HepG2 (cell line): ENCODE results near the gene PLEKHG2. TPM values are rescaled to one million over a fixed set of nuclear protein-coding genes. Genes with fewer than 3 reads are reported as not detected.

ENCODE experiments used
- ATAC-seq: fragments of 200-7000 bp; cut with Tn5 transposase; 3 replicates; pipeline ENCODE4 v1.9.1; 2020; ENCODE audit warnings: mild to moderate bottlenecking, moderate library complexity
- BruUV-seq: library from RNA; stranded (reverse); fragments of 400-500 nt; replicated peaks from 2 replicates; lab custom pipeline; 2021; lab: Mats Ljungman, UMichigan
- CTCF ChIA-PET: fragments of 300-600 bp; formaldehyde crosslinking; extraction: SDS; loops from one replicate; lab custom pipeline; 2021; ENCODE audit warnings: low total read pairs, inconsistent platforms, low intra/inter-chr PET ratio; lab: Yijun Ruan, JAX
- POLR2A ChIA-PET: fragments of 350-600 bp; sonication (Branson Sonifier 250); formaldehyde crosslinking; loops from one replicate; lab custom pipeline; 2020; ENCODE audit warnings: antibody characterized with exemption, inconsistent platforms; lab: Yijun Ruan, JAX
- DNase-seq: peaks from one replicate; pipeline ENCODE4 v3.0.0-alpha.2; 2015; ENCODE audit warnings: low spot score
- FAIRE-seq: peaks from 3 replicates; lab custom pipeline; 2011; peaks lifted over from hg19 to GRCh38; lab: Jason Lieb, UNC
- H2AFZ ChIP-seq: one replicate; pipeline ENCODE4 v1.6.1; 2011; ENCODE audit warnings: low read length, inconsistent platforms
- H3K27ac ChIP-seq: fragments of 300-600 bp; 3 replicates; pipeline ENCODE4 v1.8.0; 2011; ENCODE audit warnings: mixed run types, mild to moderate bottlenecking, mixed read lengths, low read length, inconsistent platforms; ENCODE audit not compliant: insufficient read depth; ENCODE audit errors: extremely low read length
- H3K27me3 ChIP-seq, 2 experiments: fragments of 200-600 bp in 1 of 2; 2 replicates in 1 of 2; 3 replicates in 1 of 2; pipeline versions ENCODE4 v1.6.0 to v1.8.0; 2011; ENCODE audit warnings: low read length in 2 of 2, mild to moderate bottlenecking in 2 of 2, moderate library complexity in 2 of 2, inconsistent platforms in 1 of 2; ENCODE audit not compliant: insufficient read depth in 2 of 2, control insufficient read depth in 1 of 2
- H3K36me3 ChIP-seq, 2 experiments: fragments of 200-600 bp in 1 of 2; replicated peaks in 1 of 2; 2 replicates in 1 of 2; 3 replicates in 1 of 2; pipeline versions ENCODE4 v1.5.1 to v1.8.0; 2011; ENCODE audit warnings: low read length in 2 of 2, inconsistent platforms in 1 of 2; ENCODE audit not compliant: insufficient read depth in 2 of 2, control insufficient read depth in 1 of 2
- H3K4me1 ChIP-seq: 2 replicates; pipeline ENCODE4 v1.5.1; 2012; ENCODE audit warnings: low read length, inconsistent platforms; ENCODE audit not compliant: insufficient read depth
- H3K4me2 ChIP-seq: 2 replicates; pipeline ENCODE4 v1.6.0; 2011; ENCODE audit warnings: low read depth, low read length, inconsistent platforms
- H3K4me3 ChIP-seq, 3 experiments: fragments of 200-600 bp in 1 of 3; sonication (generic), shearing (Covaris generic) in 1 of 3; replicated peaks in 1 of 3; 2 replicates each; pipeline ENCODE4 v1.5.1; 2011 to 2016; ENCODE audit warnings: low read length in 3 of 3, inconsistent platforms in 2 of 3, low read depth in 2 of 3, mild to moderate bottlenecking in 2 of 3, control low read depth in 1 of 3, mixed read lengths in 1 of 3; ENCODE audit not compliant: insufficient read depth in 1 of 3
- H3K79me2 ChIP-seq: one replicate; pipeline ENCODE4 v1.6.1; 2011; ENCODE audit warnings: low read length, inconsistent platforms; ENCODE audit not compliant: insufficient read depth
- H3K9ac ChIP-seq: 2 replicates; pipeline ENCODE4 v1.6.0; 2011; ENCODE audit warnings: mild to moderate bottlenecking, low read depth, low read length, inconsistent platforms; ENCODE audit not compliant: insufficient read depth
- H3K9me3 ChIP-seq: 2 replicates; pipeline ENCODE4 v1.5.1; 2012; ENCODE audit warnings: mild to moderate bottlenecking, low read length
- H4K20me1 ChIP-seq: 2 replicates; pipeline ENCODE4 v1.6.0; 2011; ENCODE audit warnings: inconsistent platforms, mild to moderate bottlenecking, low read length, moderate library complexity; ENCODE audit not compliant: insufficient read depth
- CC2D1A ChIP-seq: sonication (generic); formaldehyde crosslinking; IDR thresholded peaks from 2 replicates; pipeline ENCODE4 v1.8.1; 2023; ENCODE audit warnings: mild to moderate bottlenecking, missing genetic modification reagents
- CREB1 ChIP-seq, 2 experiments: fragments of 450-650 bp in 1 of 2; IDR thresholded peaks; 2 replicates each; pipeline ENCODE4 v1.6.1; 2016 to 2017; ENCODE audit warnings: control low read depth in 1 of 2, mild to moderate bottlenecking in 1 of 2, missing compliant biosample characterization in 1 of 2, missing genetic modification characterization in 1 of 2
- KAT8 ChIP-seq: IDR thresholded peaks from 2 replicates; pipeline ENCODE4 v1.6.1; 2016; ENCODE audit warnings: missing genetic modification reagents, missing compliant biosample characterization
- NKX3-1 ChIP-seq: sonication (generic); formaldehyde crosslinking; IDR thresholded peaks from 2 replicates; pipeline ENCODE4 v1.5.0; 2020; ENCODE audit warnings: missing genetic modification reagents
- POLR2A ChIP-seq, 2 experiments: IDR thresholded peaks; 2 replicates each; pipeline ENCODE4 v1.6.1; 2011; ENCODE audit warnings: low read depth in 2 of 2, low read length in 2 of 2, mild to moderate bottlenecking in 1 of 2, moderate library complexity in 1 of 2; ENCODE audit not compliant: insufficient read depth in 1 of 2
- REXO4 ChIP-seq: sonication (generic); formaldehyde crosslinking; IDR thresholded peaks from 2 replicates; pipeline ENCODE4 v1.8.0; 2022; ENCODE audit warnings: missing genetic modification reagents, mild to moderate bottlenecking, borderline replicate concordance
- SP5 ChIP-seq: IDR thresholded peaks from 2 replicates; pipeline ENCODE4 v1.6.1; 2016; ENCODE audit warnings: low read depth, borderline replicate concordance
- ZNF180 ChIP-seq: sonication (generic); formaldehyde crosslinking; IDR thresholded peaks from 2 replicates; pipeline ENCODE4 v1.4.0; 2020; ENCODE audit warnings: low read depth, missing genetic modification reagents, borderline replicate concordance
- ZNF468 ChIP-seq: sonication (generic); formaldehyde crosslinking; IDR thresholded peaks from 2 replicates; pipeline ENCODE4 v1.8.0; 2022; ENCODE audit warnings: mild to moderate bottlenecking, moderate library complexity, missing genetic modification reagents
- WGBS: methylation state at CpG from one replicate; pipeline ENCODE4 v1.1.6; 2017; ENCODE audit warnings: low lambda C conversion rate; 5-methylcytosine and 5-hydroxymethylcytosine counted together
- in situ Hi-C: cut with HindIII; loops from 2 replicates; pipeline ENCODE4 v1.10.0; 2017; ENCODE audit warnings: low pct_unique_long_range_greater_than_20kb; ENCODE audit not compliant: extremely low pct_ligation_motif_present
- intact Hi-C: fragments of 100-400 bp; cut with micrococcal nuclease; formaldehyde crosslinking; loops from one replicate; pipeline ENCODE4 v1.10.0; 2022; ENCODE audit not compliant: unreplicated experiment
- polyA plus RNA-seq, 8 experiments: library from polyadenylated mRNA; depleted of rRNA in 3 of 8; stranded (reverse) in 7 of 8; unstranded in 1 of 8; fragments of >200 nt; fragmentation: Illumina TruSeq in 4 of 8; extraction: Trizol in 4 of 8; gene quantifications; 2 replicates each; pipeline versions ENCODE4 v1.2.1 to v1.2.3, GENCODE V29; 2011 to 2016; ENCODE audit warnings: low read depth in 4 of 8, missing spikeins in 1 of 8, mixed read lengths in 1 of 8; ENCODE audit not compliant: insufficient read depth in 1 of 8
- total RNA-seq, 5 experiments: library from RNA; depleted of rRNA; stranded (reverse); fragments of >200 nt; fragmentation: Illumina TruSeq; extraction: Trizol; gene quantifications; 2 replicates each; pipeline ENCODE4 v1.2.3, GENCODE V29; 2016; ENCODE audit warnings: low read depth in 1 of 5
- TF ChIP-seq, protein P1 (sequence below): sonication (generic); formaldehyde crosslinking; IDR thresholded peaks from 2 replicates; pipeline ENCODE4 v1.9.0; 2021; ENCODE audit warnings: missing genetic modification reagents, mild to moderate bottlenecking, borderline replicate concordance
- TF ChIP-seq, protein P2 (sequence below): sonication (generic); formaldehyde crosslinking; IDR thresholded peaks from 2 replicates; pipeline ENCODE4 v1.4.0; 2020; ENCODE audit warnings: mild to moderate bottlenecking, low read depth, missing genetic modification reagents
- TF ChIP-seq, protein P3 (sequence below): sonication (generic); formaldehyde crosslinking; IDR thresholded peaks from 2 replicates; pipeline ENCODE4 v1.4.0; 2020; ENCODE audit warnings: missing genetic modification reagents
- TF ChIP-seq, protein P4 (sequence below): sonication (generic); formaldehyde crosslinking; IDR thresholded peaks from 2 replicates; pipeline ENCODE4 v1.4.0; 2020; ENCODE audit warnings: missing genetic modification reagents

PLEKHG2 gene
- total and polyA plus RNA-seq, 2 of the 13 experiments (the other 11 are each of a cell fraction or from before 2014, with no cell fraction given): 3.6 to 6.8 TPM

DNA sequence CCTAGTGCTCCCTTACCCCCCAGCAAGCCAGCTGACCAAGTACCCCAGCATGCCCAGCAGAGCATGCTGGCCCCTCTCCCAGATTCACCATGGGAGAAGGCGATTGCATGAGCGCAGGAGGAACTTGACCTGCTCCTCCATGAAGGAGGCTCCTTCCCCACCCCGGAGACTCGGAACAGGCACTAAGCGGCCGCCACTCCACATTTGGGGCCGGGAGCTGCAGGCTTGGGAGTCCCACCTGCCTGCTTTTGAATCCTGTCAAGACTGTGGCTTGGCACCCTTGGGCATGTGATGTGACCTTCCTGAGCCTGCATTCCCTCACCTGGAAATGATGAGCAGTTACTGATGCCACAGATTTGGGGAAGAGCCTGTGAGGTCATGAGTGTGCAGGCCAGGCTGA is 55.5 kb downstream of the PLEKHG2 start (continued):
- TF ChIP-seq SP5 (CRISPR knock-in tag) (no peak), ZNF468 (CRISPR knock-in tag) (no peak)
- TF ChIP-seq, protein P1, sequence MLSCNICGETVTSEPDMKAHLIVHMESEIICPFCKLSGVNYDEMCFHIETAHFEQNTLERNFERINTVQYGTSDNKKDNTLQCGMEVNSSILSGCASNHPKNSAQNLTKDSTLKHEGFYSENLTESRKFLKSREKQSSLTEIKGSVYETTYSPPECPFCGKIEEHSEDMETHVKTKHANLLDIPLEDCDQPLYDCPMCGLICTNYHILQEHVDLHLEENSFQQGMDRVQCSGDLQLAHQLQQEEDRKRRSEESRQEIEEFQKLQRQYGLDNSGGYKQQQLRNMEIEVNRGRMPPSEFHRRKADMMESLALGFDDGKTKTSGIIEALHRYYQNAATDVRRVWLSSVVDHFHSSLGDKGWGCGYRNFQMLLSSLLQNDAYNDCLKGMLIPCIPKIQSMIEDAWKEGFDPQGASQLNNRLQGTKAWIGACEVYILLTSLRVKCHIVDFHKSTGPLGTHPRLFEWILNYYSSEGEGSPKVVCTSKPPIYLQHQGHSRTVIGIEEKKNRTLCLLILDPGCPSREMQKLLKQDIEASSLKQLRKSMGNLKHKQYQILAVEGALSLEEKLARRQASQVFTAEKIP (CRISPR knock-in tag): no peak
- TF ChIP-seq, protein P2, sequence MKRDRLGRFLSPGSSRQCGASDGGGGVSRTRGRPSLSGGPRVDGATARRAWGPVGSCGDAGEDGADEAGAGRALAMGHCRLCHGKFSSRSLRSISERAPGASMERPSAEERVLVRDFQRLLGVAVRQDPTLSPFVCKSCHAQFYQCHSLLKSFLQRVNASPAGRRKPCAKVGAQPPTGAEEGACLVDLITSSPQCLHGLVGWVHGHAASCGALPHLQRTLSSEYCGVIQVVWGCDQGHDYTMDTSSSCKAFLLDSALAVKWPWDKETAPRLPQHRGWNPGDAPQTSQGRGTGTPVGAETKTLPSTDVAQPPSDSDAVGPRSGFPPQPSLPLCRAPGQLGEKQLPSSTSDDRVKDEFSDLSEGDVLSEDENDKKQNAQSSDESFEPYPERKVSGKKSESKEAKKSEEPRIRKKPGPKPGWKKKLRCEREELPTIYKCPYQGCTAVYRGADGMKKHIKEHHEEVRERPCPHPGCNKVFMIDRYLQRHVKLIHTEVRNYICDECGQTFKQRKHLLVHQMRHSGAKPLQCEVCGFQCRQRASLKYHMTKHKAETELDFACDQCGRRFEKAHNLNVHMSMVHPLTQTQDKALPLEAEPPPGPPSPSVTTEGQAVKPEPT (CRISPR knock-in tag): no peak

DNA sequence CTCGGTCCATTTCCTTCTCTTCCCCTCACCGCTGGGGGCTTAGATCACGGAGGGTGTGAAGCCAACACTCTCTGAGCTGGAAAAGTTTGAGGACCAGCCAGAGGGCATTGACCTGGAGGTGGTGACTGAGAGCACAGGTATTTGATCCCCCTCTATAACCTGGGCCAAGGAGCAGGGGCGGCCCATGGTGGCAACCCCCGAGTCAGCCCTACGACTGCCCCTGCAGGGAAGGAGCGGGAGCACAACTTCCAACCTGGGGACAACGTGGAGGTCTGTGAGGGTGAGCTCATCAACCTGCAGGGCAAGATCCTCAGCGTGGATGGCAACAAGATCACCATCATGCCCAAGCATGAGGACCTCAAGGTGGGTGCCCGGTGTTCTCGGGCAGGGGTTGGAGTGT is 56.6 kb downstream of the PLEKHG2 start:
- in situ Hi-C loops: no loop called here
- DNase-seq (no peak), FAIRE-seq (no peak), ATAC-seq (no peak)
- no peak overlapping the region for H3K4me3 ChIP-seq
- H2AFZ ChIP-seq: no peak overlapping the region
- POLR2A ChIA-PET: no interaction called here
- H3K27me3 ChIP-seq: no peaks in the 10 kb centered on the region
- H3K9me3 ChIP-seq: no peaks in the 10 kb centered on the region
- H3K36me3 ChIP-seq: peaks cover 58 to 96% of the 10 kb centered on the region in 2 experiments
- no peak overlapping the region for H3K27ac ChIP-seq
- H3K4me1 ChIP-seq: no peaks in the 10 kb centered on the region
- intact Hi-C loops: no loop called here
- H4K20me1 ChIP-seq: no peaks in the 10 kb centered on the region
- H3K4me2 ChIP-seq: no peak overlapping the region
- no peak overlapping the region for H3K9ac ChIP-seq
- CTCF ChIA-PET: no interaction called here
- no TSS peak for BruUV-seq
- H3K79me2 ChIP-seq: no peaks in the 10 kb centered on the region
- 98% methylated on average over 5 of the region's 11 CpGs for WGBS
- no peak for TF ChIP-seq REXO4 (CRISPR knock-in tag)
- TF ChIP-seq NKX3-1 (CRISPR knock-in tag): no peak
- TF ChIP-seq POLR2A (IDR thresholded peaks at IDR 0.05; ENCODE audit: insufficient read depth in 1 of 2, low read depth in 2 of 2, low read length in 2 of 2): no peak
- TF ChIP-seq CREB1 (IDR thresholded peaks at IDR 0.05): no peak
- TF ChIP-seq CREB1 (CRISPR knock-in tag; IDR thresholded peaks at IDR 0.05): no peak
- no peak for TF ChIP-seq CC2D1A
- TF ChIP-seq, protein P3, sequence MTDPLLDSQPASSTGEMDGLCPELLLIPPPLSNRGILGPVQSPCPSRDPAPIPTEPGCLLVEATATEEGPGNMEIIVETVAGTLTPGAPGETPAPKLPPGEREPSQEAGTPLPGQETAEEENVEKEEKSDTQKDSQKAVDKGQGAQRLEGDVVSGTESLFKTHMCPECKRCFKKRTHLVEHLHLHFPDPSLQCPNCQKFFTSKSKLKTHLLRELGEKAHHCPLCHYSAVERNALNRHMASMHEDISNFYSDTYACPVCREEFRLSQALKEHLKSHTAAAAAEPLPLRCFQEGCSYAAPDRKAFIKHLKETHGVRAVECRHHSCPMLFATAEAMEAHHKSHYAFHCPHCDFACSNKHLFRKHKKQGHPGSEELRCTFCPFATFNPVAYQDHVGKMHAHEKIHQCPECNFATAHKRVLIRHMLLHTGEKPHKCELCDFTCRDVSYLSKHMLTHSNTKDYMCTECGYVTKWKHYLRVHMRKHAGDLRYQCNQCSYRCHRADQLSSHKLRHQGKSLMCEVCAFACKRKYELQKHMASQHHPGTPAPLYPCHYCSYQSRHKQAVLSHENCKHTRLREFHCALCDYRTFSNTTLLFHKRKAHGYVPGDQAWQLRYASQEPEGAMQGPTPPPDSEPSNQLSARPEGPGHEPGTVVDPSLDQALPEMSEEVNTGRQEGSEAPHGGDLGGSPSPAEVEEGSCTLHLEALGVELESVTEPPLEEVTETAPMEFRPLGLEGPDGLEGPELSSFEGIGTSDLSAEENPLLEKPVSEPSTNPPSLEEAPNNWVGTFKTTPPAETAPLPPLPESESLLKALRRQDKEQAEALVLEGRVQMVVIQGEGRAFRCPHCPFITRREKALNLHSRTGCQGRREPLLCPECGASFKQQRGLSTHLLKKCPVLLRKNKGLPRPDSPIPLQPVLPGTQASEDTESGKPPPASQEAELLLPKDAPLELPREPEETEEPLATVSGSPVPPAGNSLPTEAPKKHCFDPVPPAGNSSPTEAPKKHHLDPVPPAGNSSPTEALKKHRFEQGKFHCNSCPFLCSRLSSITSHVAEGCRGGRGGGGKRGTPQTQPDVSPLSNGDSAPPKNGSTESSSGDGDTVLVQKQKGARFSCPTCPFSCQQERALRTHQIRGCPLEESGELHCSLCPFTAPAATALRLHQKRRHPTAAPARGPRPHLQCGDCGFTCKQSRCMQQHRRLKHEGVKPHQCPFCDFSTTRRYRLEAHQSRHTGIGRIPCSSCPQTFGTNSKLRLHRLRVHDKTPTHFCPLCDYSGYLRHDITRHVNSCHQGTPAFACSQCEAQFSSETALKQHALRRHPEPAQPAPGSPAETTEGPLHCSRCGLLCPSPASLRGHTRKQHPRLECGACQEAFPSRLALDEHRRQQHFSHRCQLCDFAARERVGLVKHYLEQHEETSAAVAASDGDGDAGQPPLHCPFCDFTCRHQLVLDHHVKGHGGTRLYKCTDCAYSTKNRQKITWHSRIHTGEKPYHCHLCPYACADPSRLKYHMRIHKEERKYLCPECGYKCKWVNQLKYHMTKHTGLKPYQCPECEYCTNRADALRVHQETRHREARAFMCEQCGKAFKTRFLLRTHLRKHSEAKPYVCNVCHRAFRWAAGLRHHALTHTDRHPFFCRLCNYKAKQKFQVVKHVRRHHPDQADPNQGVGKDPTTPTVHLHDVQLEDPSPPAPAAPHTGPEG: no peak
- no peak for TF ChIP-seq KAT8 (CRISPR knock-in tag)
- TF ChIP-seq ZNF180 (CRISPR knock-in tag): no peak
- TF ChIP-seq, protein P4, sequence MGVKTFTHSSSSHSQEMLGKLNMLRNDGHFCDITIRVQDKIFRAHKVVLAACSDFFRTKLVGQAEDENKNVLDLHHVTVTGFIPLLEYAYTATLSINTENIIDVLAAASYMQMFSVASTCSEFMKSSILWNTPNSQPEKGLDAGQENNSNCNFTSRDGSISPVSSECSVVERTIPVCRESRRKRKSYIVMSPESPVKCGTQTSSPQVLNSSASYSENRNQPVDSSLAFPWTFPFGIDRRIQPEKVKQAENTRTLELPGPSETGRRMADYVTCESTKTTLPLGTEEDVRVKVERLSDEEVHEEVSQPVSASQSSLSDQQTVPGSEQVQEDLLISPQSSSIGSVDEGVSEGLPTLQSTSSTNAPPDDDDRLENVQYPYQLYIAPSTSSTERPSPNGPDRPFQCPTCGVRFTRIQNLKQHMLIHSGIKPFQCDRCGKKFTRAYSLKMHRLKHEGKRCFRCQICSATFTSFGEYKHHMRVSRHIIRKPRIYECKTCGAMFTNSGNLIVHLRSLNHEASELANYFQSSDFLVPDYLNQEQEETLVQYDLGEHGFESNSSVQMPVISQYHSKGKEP (CRISPR knock-in tag): no peak
